ENCODE measurements around the gene IL5RA.

GRCh38 chr3:3097958-3098357 is 12.2 kb downstream of the IL5RA start:
- TF ChIP-seq CTCF (IDR thresholded peaks at IDR 0.05 in 8 of 11, conservative IDR thresholded peaks at IDR 0.05 in 3 of 11) (no peak), POLR2AphosphoS5 (IDR thresholded peaks at IDR 0.05) (no peak)

All from spleen (tissue), 7 donors.